HepG2 (cell line): Measurements from ENCODE around the gene MTRFR. TPM values are rescaled to one million over a fixed set of nuclear protein-coding genes. Genes with fewer than 3 reads are reported as not detected.

Source experiments
- ATF2 ChIP-seq: sonication (generic); formaldehyde crosslinking; IDR thresholded peaks from 2 replicates; pipeline ENCODE4 v1.4.0; 2020; ENCODE audit warnings: missing genetic modification reagents
- CHCHD3 ChIP-seq: sonication (generic); formaldehyde crosslinking; IDR thresholded peaks from 2 replicates; pipeline ENCODE4 v1.8.0; 2022; ENCODE audit warnings: mild to moderate bottlenecking, missing genetic modification reagents, moderate library complexity
- DNMT1 ChIP-seq: sonication (generic); formaldehyde crosslinking; IDR thresholded peaks from 2 replicates; pipeline ENCODE4 v1.5.1; 2020; ENCODE audit warnings: mild to moderate bottlenecking, missing genetic modification reagents
- HNF4G ChIP-seq, 2 experiments: sonication (generic) in 1 of 2; formaldehyde crosslinking in 1 of 2; IDR thresholded peaks; 2 replicates each; pipeline versions ENCODE4 v1.4.0 to v1.6.1; 2011 to 2020; ENCODE audit warnings: borderline replicate concordance in 2 of 2, low read depth in 2 of 2, mild to moderate bottlenecking in 2 of 2, low read length in 1 of 2, missing genetic modification reagents in 1 of 2, moderate library complexity in 1 of 2
- IKZF4 ChIP-seq: sonication (generic); formaldehyde crosslinking; IDR thresholded peaks from 2 replicates; pipeline ENCODE4 v1.5.1; 2020; ENCODE audit warnings: borderline replicate concordance, mild to moderate bottlenecking, low read depth, missing genetic modification reagents; ENCODE audit errors: not compliant biosample characterization
- ISL2 ChIP-seq: sonication (generic); formaldehyde crosslinking; IDR thresholded peaks from 2 replicates; pipeline ENCODE4 v1.5.0; 2020; ENCODE audit warnings: missing genetic modification reagents
- JDP2 ChIP-seq: sonication (generic); formaldehyde crosslinking; IDR thresholded peaks from 2 replicates; pipeline ENCODE4 v1.8.1; 2022; ENCODE audit warnings: missing genetic modification reagents, borderline replicate concordance
- MEIS2 ChIP-seq: sonication (generic); formaldehyde crosslinking; IDR thresholded peaks from 2 replicates; pipeline ENCODE4 v1.9.0; 2021; ENCODE audit warnings: mild to moderate bottlenecking, missing genetic modification reagents
- MXD3 ChIP-seq: IDR thresholded peaks from 2 replicates; pipeline ENCODE4 v1.6.1; 2016; ENCODE audit warnings: mild to moderate bottlenecking, missing biosample characterization, missing genetic modification reagents
- MYNN ChIP-seq: sonication (generic); formaldehyde crosslinking; IDR thresholded peaks from 2 replicates; pipeline ENCODE4 v1.4.0; 2020; ENCODE audit warnings: mild to moderate bottlenecking, low read depth, missing genetic modification reagents
- PRMT3 ChIP-seq: sonication (generic); formaldehyde crosslinking; IDR thresholded peaks from 2 replicates; pipeline ENCODE4 v1.8.1; 2022; ENCODE audit warnings: low read depth, mild to moderate bottlenecking, moderate library complexity, missing genetic modification reagents, borderline replicate concordance
- RBAK ChIP-seq: sonication (generic); formaldehyde crosslinking; IDR thresholded peaks from 2 replicates; pipeline ENCODE4 v1.5.1; 2020; ENCODE audit warnings: mild to moderate bottlenecking, missing genetic modification reagents
- REL ChIP-seq: sonication (generic); formaldehyde crosslinking; conservative IDR thresholded peaks from 2 replicates; pipeline ENCODE4 v1.8.0; 2022; ENCODE audit warnings: mild to moderate bottlenecking, missing genetic modification reagents, moderate library complexity
- SP140L ChIP-seq: sonication (generic); formaldehyde crosslinking; IDR thresholded peaks from 2 replicates; pipeline ENCODE4 v1.4.0; 2020; ENCODE audit warnings: missing genetic modification reagents, borderline replicate concordance
- TERF1 ChIP-seq: sonication (generic); formaldehyde crosslinking; IDR thresholded peaks from 2 replicates; pipeline ENCODE4 v1.8.0; 2022; ENCODE audit warnings: mild to moderate bottlenecking, missing genetic modification reagents, moderate library complexity
- ZBTB26 ChIP-seq: IDR thresholded peaks from 2 replicates; pipeline ENCODE4 v1.6.1; 2016; ENCODE audit warnings: missing compliant biosample characterization, missing genetic modification reagents, borderline replicate concordance
- ZBTB3 ChIP-seq: sonication (generic); formaldehyde crosslinking; IDR thresholded peaks from 2 replicates; pipeline ENCODE4 v1.4.0; 2020; ENCODE audit warnings: low read depth, mild to moderate bottlenecking, moderate library complexity, missing genetic modification reagents, borderline replicate concordance
- ZBTB42 ChIP-seq: sonication (generic); formaldehyde crosslinking; IDR thresholded peaks from 2 replicates; pipeline ENCODE4 v1.5.0; 2020; ENCODE audit warnings: mild to moderate bottlenecking, missing genetic modification reagents
- ZNF143 ChIP-seq: sonication (generic); formaldehyde crosslinking; IDR thresholded peaks from 2 replicates; pipeline ENCODE4 v1.4.0; 2020; ENCODE audit warnings: missing genetic modification reagents
- ZNF232 ChIP-seq: sonication (generic); formaldehyde crosslinking; IDR thresholded peaks from 2 replicates; pipeline ENCODE4 v1.4.0; 2020; ENCODE audit warnings: missing genetic modification reagents, borderline replicate concordance
- ZNF251 ChIP-seq: sonication (generic); formaldehyde crosslinking; IDR thresholded peaks from 2 replicates; pipeline ENCODE4 v1.9.0; 2021; ENCODE audit warnings: mild to moderate bottlenecking, missing genetic modification reagents
- ZNF619 ChIP-seq: sonication (generic); formaldehyde crosslinking; IDR thresholded peaks from 2 replicates; pipeline ENCODE4 v1.4.0; 2020; ENCODE audit warnings: mild to moderate bottlenecking, missing genetic modification reagents
- ZNF670 ChIP-seq: sonication (generic); formaldehyde crosslinking; IDR thresholded peaks from 2 replicates; pipeline ENCODE4 v1.8.0; 2022; ENCODE audit warnings: mild to moderate bottlenecking, missing genetic modification reagents, borderline replicate concordance
- ZNF749 ChIP-seq: sonication (generic); formaldehyde crosslinking; IDR thresholded peaks from 2 replicates; pipeline ENCODE4 v1.8.0; 2022; ENCODE audit warnings: mild to moderate bottlenecking, missing genetic modification reagents, moderate library complexity, borderline replicate concordance
- polyA plus RNA-seq, 8 experiments: library from polyadenylated mRNA; depleted of rRNA in 3 of 8; stranded (reverse) in 7 of 8; unstranded in 1 of 8; fragments of >200 nt; fragmentation: Illumina TruSeq in 4 of 8; extraction: Trizol in 4 of 8; gene quantifications; 2 replicates each; pipeline versions ENCODE4 v1.2.1 to v1.2.3, GENCODE V29; 2011 to 2016; ENCODE audit warnings: low read depth in 4 of 8, missing spikeins in 1 of 8, mixed read lengths in 1 of 8; ENCODE audit not compliant: insufficient read depth in 1 of 8
- total RNA-seq, 5 experiments: library from RNA; depleted of rRNA; stranded (reverse); fragments of >200 nt; fragmentation: Illumina TruSeq; extraction: Trizol; gene quantifications; 2 replicates each; pipeline ENCODE4 v1.2.3, GENCODE V29; 2016; ENCODE audit warnings: low read depth in 1 of 5
- TF ChIP-seq, protein P1 (sequence below): sonication (generic); formaldehyde crosslinking; IDR thresholded peaks from 2 replicates; pipeline ENCODE4 v1.8.1; 2023; ENCODE audit warnings: mild to moderate bottlenecking, missing genetic modification reagents

The MTRFR gene
- total and polyA plus RNA-seq, 2 of the 13 experiments (the other 11 are each of a cell fraction or from before 2014, with no cell fraction given), result 7.1 to 9.9 TPM

- TF ChIP-seq ZBTB26, result no peak
- TF ChIP-seq MXD3 (CRISPR knock-in tag), result no peak
- TF ChIP-seq ZNF670 (CRISPR knock-in tag), result no peak; the same call in 1 of the 2 replicates
- TF ChIP-seq MEIS2, result 0 out of 2 replicates have a peak, but pooled peaks have one; percentile 40
- peak; percentile 81 for TF ChIP-seq ATF2 (CRISPR knock-in tag)
- no peak for TF ChIP-seq RBAK (CRISPR knock-in tag)
- no peak for TF ChIP-seq ZNF251 (CRISPR knock-in tag)
- TF ChIP-seq REL (CRISPR knock-in tag), result no peak
- no peak for TF ChIP-seq JDP2
- TF ChIP-seq ZNF749, result no peak
- TF ChIP-seq ZNF143 (CRISPR knock-in tag), result no peak
- no peak for TF ChIP-seq ZBTB3 (CRISPR knock-in tag)
- TF ChIP-seq SP140L, result no peak
- no peak for TF ChIP-seq TERF1
- no peak for TF ChIP-seq ZBTB42 (CRISPR knock-in tag)
- TF ChIP-seq ISL2 (CRISPR knock-in tag), result peak; percentile 48; the same call in 1 of the 2 replicates
- TF ChIP-seq HNF4G (IDR thresholded peaks at IDR 0.05; ENCODE audit: borderline replicate concordance, low read depth, low read length), result peak; percentile 92
- TF ChIP-seq HNF4G (CRISPR knock-in tag; IDR thresholded peaks at IDR 0.05; ENCODE audit: borderline replicate concordance, low read depth), result 0 out of 2 replicates have a peak, but pooled peaks have one; percentile 29
- TF ChIP-seq, protein P1, sequence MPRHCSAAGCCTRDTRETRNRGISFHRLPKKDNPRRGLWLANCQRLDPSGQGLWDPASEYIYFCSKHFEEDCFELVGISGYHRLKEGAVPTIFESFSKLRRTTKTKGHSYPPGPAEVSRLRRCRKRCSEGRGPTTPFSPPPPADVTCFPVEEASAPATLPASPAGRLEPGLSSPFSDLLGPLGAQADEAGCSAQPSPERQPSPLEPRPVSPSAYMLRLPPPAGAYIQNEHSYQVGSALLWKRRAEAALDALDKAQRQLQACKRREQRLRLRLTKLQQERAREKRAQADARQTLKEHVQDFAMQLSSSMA (CRISPR knock-in tag), result no peak
- TF ChIP-seq ZNF232 (CRISPR knock-in tag), result no peak
- TF ChIP-seq MYNN, result no peak
- TF ChIP-seq DNMT1 (CRISPR knock-in tag), result no peak
- no peak for TF ChIP-seq PRMT3 (CRISPR knock-in tag)
- TF ChIP-seq ZNF619 (CRISPR knock-in tag), result no peak
- no peak for TF ChIP-seq CHCHD3
- no peak for TF ChIP-seq IKZF4
Measured at GRCh38 chr12:123293178-123293760, 60.0 kb downstream of the MTRFR start (continued).
